GM13977 (cell line): Measurements from ENCODE around the gene SETD3.
A peak's percentile ranks its signal among the peaks of the same experiment; 100 is the strongest.

Experiments
- DNase-seq: peaks from one replicate; pipeline ENCODE4 v3.0.0; 2012; ENCODE audit warnings: low spot score
- CTCF ChIP-seq: IDR thresholded peaks from 2 replicates; pipeline ENCODE4 v1.5.1; 2012; ENCODE audit warnings: mild to moderate bottlenecking, control low read depth; ENCODE audit not compliant: insufficient read depth; ENCODE audit errors: extremely low read depth, missing control alignments
- in situ Hi-C: fragments of 300-500 bp; cut with MboI; formaldehyde crosslinking; loops from one replicate; pipeline ENCODE4 v1.12.0; 2022; ENCODE audit warnings: low sequenced_read_pairs, low pct_unique_long_range_greater_than_20kb, mixed read lengths, inconsistent platforms; ENCODE audit not compliant: unreplicated experiment

Gene SETD3

GRCh38 chr14:99401621-99402284 lies 78.9 kb downstream of the SETD3 start:
- TF ChIP-seq CTCF = no peak
- no peak for DNase-seq
- in situ Hi-C loops = no loop called here

- TF ChIP-seq CTCF = no peak
- in situ Hi-C loops = no loop called here
- no peak for DNase-seq
Measured at GRCh38 chr14:99401211-99401610, 79.4 kb downstream of the SETD3 start.

GRCh38 chr14:99397698-99398097 lies 83.0 kb downstream of the SETD3 start:
- in situ Hi-C loops = no loop called here
- no peak for DNase-seq
- TF ChIP-seq CTCF = no peak

GRCh38 chr14:99395909-99396530 lies 84.6 kb downstream of the SETD3 start:
- no peak for DNase-seq
- no peak for TF ChIP-seq CTCF
- in situ Hi-C loops = no loop called here

GRCh38 chr14:99394602-99395156 lies 86.0 kb downstream of the SETD3 start:
- no peak for TF ChIP-seq CTCF
- in situ Hi-C loops = no loop called here

GRCh38 chr14:99393059-99393655 lies 87.5 kb downstream of the SETD3 start:
- in situ Hi-C loops = no loop called here
- DNase-seq = peak; percentile 67
- peak; percentile 78 for TF ChIP-seq CTCF

More at GRCh38 chr14:99394602-99395156, 86.0 kb downstream of the SETD3 start:
- DNase-seq = no peak
